Endothelial cell of umbilical vein (primary cell): Measurements from ENCODE around the gene CD27. TPM values are rescaled to one million over a fixed set of nuclear protein-coding genes. Genes with fewer than 3 reads are reported as not detected.

Experiments
- BruUV-seq: library from RNA; stranded (reverse); fragments of 400-500 nt; replicated peaks from 2 replicates; lab custom pipeline; 2021; lab: Mats Ljungman, UMichigan
- CTCF ChIA-PET: fragments of 300-600, 350-600 bp; sonication (Branson Sonifier 250); formaldehyde crosslinking; loops from one replicate; lab custom pipeline; 2021; ENCODE audit warnings: antibody characterized with exemption, inconsistent platforms; lab: Charles Lee
- POLR2A ChIA-PET: fragments of 300-600, 350-600 bp; sonication (Branson Sonifier 250); formaldehyde crosslinking; loops from one replicate; lab custom pipeline; 2021; ENCODE audit warnings: antibody characterized with exemption, inconsistent platforms; lab: Charles Lee
- DNase-seq: peaks from one replicate; pipeline ENCODE4 v3.0.0-alpha.2; 2011; ENCODE audit warnings: low read depth, low spot score
- FAIRE-seq: peaks from 2 replicates; lab custom pipeline; 2011; peaks lifted over from hg19 to GRCh38; lab: Jason Lieb, UNC
- H2AFZ ChIP-seq: 2 replicates; pipeline ENCODE4 v1.6.0; 2012; ENCODE audit warnings: low read depth, low read length, control low read depth, inconsistent platforms
- H3K27ac ChIP-seq: 2 replicates; pipeline ENCODE4 v1.5.1; 2011; ENCODE audit warnings: low read depth, mild to moderate bottlenecking, control low read depth, low read length, moderate library complexity; ENCODE audit not compliant: insufficient read depth
- H3K27me3 ChIP-seq, 2 experiments: 2 replicates each; pipeline versions ENCODE4 v1.6.0 to v1.6.1; 2011; ENCODE audit warnings: low read length in 2 of 2, mixed read lengths in 1 of 2; ENCODE audit not compliant: control insufficient read depth in 2 of 2, insufficient read depth in 2 of 2
- H3K36me3 ChIP-seq, 2 experiments: 2 replicates in 1 of 2; 3 replicates in 1 of 2; pipeline ENCODE4 v1.5.1; 2011; ENCODE audit warnings: low read length in 2 of 2, mild to moderate bottlenecking in 1 of 2, moderate library complexity in 1 of 2; ENCODE audit not compliant: control insufficient read depth in 2 of 2, insufficient read depth in 2 of 2; ENCODE audit errors: extremely low read depth in 1 of 2
- H3K4me1 ChIP-seq: 3 replicates; pipeline ENCODE4 v1.5.1; 2011; ENCODE audit warnings: mild to moderate bottlenecking, low read length; ENCODE audit not compliant: control insufficient read depth, insufficient read depth; ENCODE audit errors: extremely low read depth
- H3K4me2 ChIP-seq: 2 replicates; pipeline ENCODE4 v1.6.1; 2011; ENCODE audit warnings: low read length, control low read depth, mixed read lengths; ENCODE audit not compliant: insufficient read depth
- H3K4me3 ChIP-seq, 3 experiments: fragments of 200-600 bp in 1 of 3; sonication (generic), shearing (Covaris generic) in 1 of 3; replicated peaks in 1 of 3; 2 replicates each; pipeline ENCODE4 v1.5.1; 2011 to 2016; ENCODE audit warnings: control low read depth in 3 of 3, low read length in 3 of 3, mild to moderate bottlenecking in 2 of 3, inconsistent platforms in 1 of 3, low read depth in 1 of 3, moderate library complexity in 1 of 3; ENCODE audit not compliant: insufficient read depth in 1 of 3
- H3K79me2 ChIP-seq: 2 replicates; pipeline ENCODE4 v1.6.0; 2012; ENCODE audit warnings: low read length, inconsistent platforms; ENCODE audit not compliant: control insufficient read depth, insufficient read depth
- H3K9ac ChIP-seq: replicated peaks from 2 replicates; pipeline ENCODE3; 2011; ENCODE audit warnings: low read length, control low read depth; ENCODE audit not compliant: insufficient read depth; ENCODE audit errors: extremely low read depth
- H3K9me1 ChIP-seq: replicated peaks from 3 replicates; pipeline ENCODE4 v1.6.0; 2011; ENCODE audit warnings: mild to moderate bottlenecking, low read length; ENCODE audit not compliant: control insufficient read depth, insufficient read depth; ENCODE audit errors: extremely low read depth
- H3K9me3 ChIP-seq: replicated peaks from 2 replicates; pipeline ENCODE4 v1.5.1; 2012; ENCODE audit warnings: low read length, inconsistent platforms; ENCODE audit not compliant: control insufficient read depth, insufficient read depth
- H4K20me1 ChIP-seq: replicated peaks from 2 replicates; pipeline ENCODE3; 2011; ENCODE audit warnings: mild to moderate bottlenecking, low read length; ENCODE audit not compliant: control insufficient read depth, insufficient read depth; ENCODE audit errors: extremely low read depth
- EZH2 ChIP-seq: IDR thresholded peaks from 2 replicates; pipeline ENCODE4 v1.6.1; 2012; ENCODE audit warnings: borderline replicate concordance, low read depth, mild to moderate bottlenecking, moderate library complexity, low read length, inconsistent platforms; ENCODE audit not compliant: severe bottlenecking
- FOS ChIP-seq: IDR thresholded peaks from 2 replicates; pipeline ENCODE4 v1.6.1; 2011; ENCODE audit warnings: mild to moderate bottlenecking, low read length, moderate library complexity, borderline replicate concordance; ENCODE audit not compliant: insufficient read depth
- GATA2 ChIP-seq: IDR thresholded peaks from 2 replicates; pipeline ENCODE4 v1.7.0; 2011; ENCODE audit warnings: low read depth, mild to moderate bottlenecking, moderate library complexity, mixed read lengths, low read length; ENCODE audit not compliant: insufficient read length, insufficient read depth
- JUN ChIP-seq: IDR thresholded peaks from 2 replicates; pipeline ENCODE4 v1.6.1; 2011; ENCODE audit warnings: borderline replicate concordance, low read depth; ENCODE audit not compliant: insufficient read length, insufficient read depth
- MYC ChIP-seq: IDR thresholded peaks from one replicate; pipeline ENCODE4 v1.6.1; 2011; ENCODE audit warnings: mild to moderate bottlenecking, low read depth, low read length
- POLR2A ChIP-seq: IDR thresholded peaks from 2 replicates; pipeline ENCODE4 v1.6.1; 2012; ENCODE audit warnings: low read depth, mild to moderate bottlenecking, control low read depth, low read length
- POLR2AphosphoS5 ChIP-seq: IDR thresholded peaks from 2 replicates; pipeline ENCODE4 v1.6.1; 2012; ENCODE audit warnings: low read depth, mild to moderate bottlenecking, control low read depth, low read length, moderate library complexity; ENCODE audit not compliant: insufficient read depth
- dilution Hi-C: fragments of 300-500 bp; cut with MboI; formaldehyde crosslinking; loops from one replicate; pipeline ENCODE4 v1.15.0; 2019; ENCODE audit warnings: low sequenced_read_pairs; ENCODE audit not compliant: extremely low pct_ligation_motif_present
- intact Hi-C: fragments of 100-400 bp; cut with micrococcal nuclease; formaldehyde crosslinking; loops from one replicate; pipeline ENCODE4 v1.10.0; 2022
- polyA plus RNA-seq, 4 experiments: library from polyadenylated mRNA; depleted of rRNA in 3 of 4; stranded (reverse) in 3 of 4; unstranded in 1 of 4; fragments of >200 nt; gene quantifications; 2 replicates each; pipeline versions ENCODE4 v1.2.1 to v1.2.3, GENCODE V29; 2011 to 2012; ENCODE audit warnings: missing spikeins in 1 of 4
- total RNA-seq: library from RNA; stranded (reverse); gene quantifications from 2 replicates; pipeline ENCODE4 v1.2.3, GENCODE V29; 2021
- TF ChIP-seq, protein P1 (sequence below), 2 donors: IDR thresholded peaks; 1 replicate in 1 of 2; 2 replicates in 1 of 2; pipeline ENCODE4 v1.5.1; 2011; ENCODE audit warnings: low read length in 2 of 2, mild to moderate bottlenecking in 2 of 2, moderate library complexity in 2 of 2, control low read depth in 1 of 2, inconsistent platforms in 1 of 2, low read depth in 1 of 2; ENCODE audit not compliant: insufficient read depth in 1 of 2; ENCODE audit errors: extremely low read depth in 1 of 2
- TF ChIP-seq, protein P2 (sequence below): IDR thresholded peaks from 2 replicates; pipeline ENCODE4 v1.6.1; 2011; ENCODE audit not compliant: insufficient read depth, insufficient read length

Gene CD27
- total and polyA plus RNA-seq, 2 donors (not counting 3 experiments of a cell fraction or from before 2014, with no cell fraction given) = not detected

DNA sequence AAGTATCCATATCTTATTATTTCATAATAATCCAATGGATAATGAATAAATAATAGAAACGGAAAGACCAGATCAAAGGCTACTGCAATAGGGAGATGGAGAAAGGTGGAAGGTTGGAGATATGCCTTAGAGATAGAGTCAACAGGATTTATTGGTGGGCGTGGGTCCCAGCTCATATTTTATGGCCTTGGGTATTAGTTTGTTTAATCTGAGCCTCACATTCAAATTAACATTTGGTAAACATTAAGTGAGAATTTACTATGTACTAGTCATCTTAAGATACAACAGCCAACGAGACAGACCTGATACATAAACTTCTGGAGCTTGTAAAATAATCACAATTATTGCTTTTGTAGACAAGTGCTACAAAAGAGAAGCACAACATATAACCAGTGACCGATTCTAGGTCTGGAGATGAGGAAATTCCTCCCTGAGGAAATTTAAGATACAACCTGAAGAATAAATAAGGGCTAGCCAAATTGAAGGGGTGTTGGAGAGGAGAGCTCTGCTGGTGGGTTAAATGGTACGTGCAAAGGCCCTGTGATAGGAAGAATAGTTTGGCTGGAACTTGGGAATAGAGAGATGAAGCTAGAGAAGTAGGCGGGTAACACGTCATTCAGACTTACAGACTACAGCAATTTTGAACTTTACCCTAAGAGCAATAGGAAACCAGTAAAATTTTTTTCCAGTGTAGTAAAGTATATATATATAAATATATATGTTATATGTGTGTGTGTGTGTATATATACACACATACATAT lies 44.7 kb upstream of the CD27 start:
- TF ChIP-seq MYC (no peak), EZH2 (no peak), GATA2 (no peak), JUN (no peak), POLR2AphosphoS5 (no peak), POLR2A (no peak), FOS (no peak)
- TF ChIP-seq, protein P1, sequence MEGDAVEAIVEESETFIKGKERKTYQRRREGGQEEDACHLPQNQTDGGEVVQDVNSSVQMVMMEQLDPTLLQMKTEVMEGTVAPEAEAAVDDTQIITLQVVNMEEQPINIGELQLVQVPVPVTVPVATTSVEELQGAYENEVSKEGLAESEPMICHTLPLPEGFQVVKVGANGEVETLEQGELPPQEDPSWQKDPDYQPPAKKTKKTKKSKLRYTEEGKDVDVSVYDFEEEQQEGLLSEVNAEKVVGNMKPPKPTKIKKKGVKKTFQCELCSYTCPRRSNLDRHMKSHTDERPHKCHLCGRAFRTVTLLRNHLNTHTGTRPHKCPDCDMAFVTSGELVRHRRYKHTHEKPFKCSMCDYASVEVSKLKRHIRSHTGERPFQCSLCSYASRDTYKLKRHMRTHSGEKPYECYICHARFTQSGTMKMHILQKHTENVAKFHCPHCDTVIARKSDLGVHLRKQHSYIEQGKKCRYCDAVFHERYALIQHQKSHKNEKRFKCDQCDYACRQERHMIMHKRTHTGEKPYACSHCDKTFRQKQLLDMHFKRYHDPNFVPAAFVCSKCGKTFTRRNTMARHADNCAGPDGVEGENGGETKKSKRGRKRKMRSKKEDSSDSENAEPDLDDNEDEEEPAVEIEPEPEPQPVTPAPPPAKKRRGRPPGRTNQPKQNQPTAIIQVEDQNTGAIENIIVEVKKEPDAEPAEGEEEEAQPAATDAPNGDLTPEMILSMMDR (IDR thresholded peaks at IDR 0.05; ENCODE audit: extremely low read depth in 1 of 2, insufficient read depth in 1 of 2, low read depth in 1 of 2, low read length in 2 of 2) = no peak
- TF ChIP-seq, protein P2, sequence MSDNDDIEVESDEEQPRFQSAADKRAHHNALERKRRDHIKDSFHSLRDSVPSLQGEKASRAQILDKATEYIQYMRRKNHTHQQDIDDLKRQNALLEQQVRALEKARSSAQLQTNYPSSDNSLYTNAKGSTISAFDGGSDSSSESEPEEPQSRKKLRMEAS = no peak
- CTCF ChIA-PET = interaction anchor here (0.8 kb wide), 1 partner anchor 74 kb away, joined by 3 read pairs; no protein-coding TSS in a partner anchor
- dilution Hi-C loops = no loop called here
- H3K4me1 ChIP-seq = peaks cover 2% of the 10 kb centered on the region
- H3K36me3 ChIP-seq = no peaks in the 10 kb centered on the region
- H3K9me1 ChIP-seq = no peaks in the 10 kb centered on the region
- no peaks in the 10 kb centered on the region for H3K9me3 ChIP-seq
- BruUV-seq = no TSS peak
- FAIRE-seq (no peak), DNase-seq (no peak)
- intact Hi-C loops = no loop called here
- H3K4me2 ChIP-seq = no peak overlapping the region
- no peaks in the 10 kb centered on the region for H3K27me3 ChIP-seq
- H2AFZ ChIP-seq = no peak overlapping the region
- H3K4me3 ChIP-seq = no peak overlapping the region
- H3K79me2 ChIP-seq = no peaks in the 10 kb centered on the region
- no peak overlapping the region for H3K27ac ChIP-seq
- no peaks in the 10 kb centered on the region for H4K20me1 ChIP-seq
- POLR2A ChIA-PET = no interaction called here
- H3K9ac ChIP-seq = no peak overlapping the region
